A673 (cell line): ENCODE measurements around the gene SRGAP2C.
"Not testable (repeated sequence)": the region's sequence is repeated elsewhere in the genome, so short reads cannot be mapped to it uniquely, and the experiment has no call there.

ENCODE experiments used
- EZH2 ChIP-seq: fragments of 200-600 bp; sonication (generic); IDR thresholded peaks from 2 replicates; pipeline ENCODE4 v1.6.1; 2017; ENCODE audit warnings: borderline replicate concordance, low read depth, mild to moderate bottlenecking, mixed read lengths, antibody characterized with exemption, low read length; ENCODE audit not compliant: poor library complexity, severe bottlenecking
- TF ChIP-seq, protein P1 (sequence below): fragments of 300-800, 200-600 bp; sonication (generic); conservative IDR thresholded peaks from 2 replicates; pipeline ENCODE4 v1.5.1; 2017; ENCODE audit warnings: low read depth, mild to moderate bottlenecking, antibody characterized with exemption, low read length, moderate library complexity, mixed read lengths

DNA sequence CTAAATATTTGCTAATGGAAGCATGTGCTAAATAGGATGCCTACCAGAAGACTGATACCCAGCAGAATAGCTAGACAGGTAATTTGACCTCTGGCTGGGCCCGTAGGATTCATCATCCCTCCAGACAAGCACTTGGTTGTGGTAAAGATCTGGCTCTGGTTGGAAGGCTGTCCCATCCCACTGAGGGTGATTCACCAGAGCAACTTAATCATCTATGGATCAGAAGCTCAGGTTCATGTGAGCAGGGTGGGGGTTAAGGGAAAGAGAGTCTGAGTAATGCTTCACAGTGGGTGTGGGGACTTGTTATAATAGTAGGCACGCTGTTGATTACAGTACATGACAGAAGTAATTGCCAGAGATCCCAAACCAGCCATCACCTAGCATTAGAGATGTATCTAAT is 27.2 kb upstream of the SRGAP2C start:
- TF ChIP-seq, protein P1, sequence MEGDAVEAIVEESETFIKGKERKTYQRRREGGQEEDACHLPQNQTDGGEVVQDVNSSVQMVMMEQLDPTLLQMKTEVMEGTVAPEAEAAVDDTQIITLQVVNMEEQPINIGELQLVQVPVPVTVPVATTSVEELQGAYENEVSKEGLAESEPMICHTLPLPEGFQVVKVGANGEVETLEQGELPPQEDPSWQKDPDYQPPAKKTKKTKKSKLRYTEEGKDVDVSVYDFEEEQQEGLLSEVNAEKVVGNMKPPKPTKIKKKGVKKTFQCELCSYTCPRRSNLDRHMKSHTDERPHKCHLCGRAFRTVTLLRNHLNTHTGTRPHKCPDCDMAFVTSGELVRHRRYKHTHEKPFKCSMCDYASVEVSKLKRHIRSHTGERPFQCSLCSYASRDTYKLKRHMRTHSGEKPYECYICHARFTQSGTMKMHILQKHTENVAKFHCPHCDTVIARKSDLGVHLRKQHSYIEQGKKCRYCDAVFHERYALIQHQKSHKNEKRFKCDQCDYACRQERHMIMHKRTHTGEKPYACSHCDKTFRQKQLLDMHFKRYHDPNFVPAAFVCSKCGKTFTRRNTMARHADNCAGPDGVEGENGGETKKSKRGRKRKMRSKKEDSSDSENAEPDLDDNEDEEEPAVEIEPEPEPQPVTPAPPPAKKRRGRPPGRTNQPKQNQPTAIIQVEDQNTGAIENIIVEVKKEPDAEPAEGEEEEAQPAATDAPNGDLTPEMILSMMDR = not testable (repeated sequence)
- not testable (repeated sequence) for TF ChIP-seq EZH2
